CD14-positive monocyte (primary cell): Measurements from ENCODE around the gene ENO2. TPM values are rescaled to one million over a fixed set of nuclear protein-coding genes. Genes with fewer than 3 reads are reported as not detected.

Experiments used
- DNase-seq, 3 donors: peaks; one replicate each; pipeline ENCODE4 v3.0.0-alpha.2; 2011 to 2022
- H2AFZ ChIP-seq: 2 replicates; pipeline ENCODE4 v1.6.0; 2012; ENCODE audit warnings: mild to moderate bottlenecking, low read depth, low read length, inconsistent platforms; ENCODE audit not compliant: insufficient read depth, poor library complexity, severe bottlenecking
- H3K27ac ChIP-seq, 2 donors: 1 replicate in 1 of 2; 2 replicates in 1 of 2; pipeline ENCODE4 v1.5.1; 2012 to 2013; ENCODE audit warnings: low read length in 2 of 2, control low read depth in 1 of 2, inconsistent platforms in 1 of 2, low read depth in 1 of 2, mild to moderate bottlenecking in 1 of 2
- H3K27me3 ChIP-seq, 2 donors: one replicate each; pipeline versions ENCODE4 v1.6.0 to v1.6.1; 2011 to 2013; ENCODE audit warnings: low read length in 2 of 2; ENCODE audit not compliant: control insufficient read depth in 2 of 2, insufficient read depth in 2 of 2
- H3K36me3 ChIP-seq, 2 donors: replicated peaks in 1 of 2; 1 replicate in 1 of 2; 2 replicates in 1 of 2; pipeline versions ENCODE4 v1.5.1 to v1.6.1; 2012 to 2013; ENCODE audit warnings: low read length in 2 of 2, control low read depth in 1 of 2, inconsistent platforms in 1 of 2, mild to moderate bottlenecking in 1 of 2; ENCODE audit not compliant: insufficient read depth in 2 of 2, control insufficient read depth in 1 of 2
- H3K4me1 ChIP-seq, 2 donors: 1 replicate in 1 of 2; 2 replicates in 1 of 2; pipeline versions ENCODE4 v1.5.1 to v1.6.1; 2012 to 2013; ENCODE audit warnings: low read length in 2 of 2, control low read depth in 1 of 2, inconsistent platforms in 1 of 2, mild to moderate bottlenecking in 1 of 2, moderate library complexity in 1 of 2; ENCODE audit not compliant: insufficient read depth in 2 of 2, control insufficient read depth in 1 of 2
- H3K4me2 ChIP-seq: replicated peaks from 2 replicates; pipeline ENCODE3; 2012; ENCODE audit warnings: low read length, moderate library complexity, mild to moderate bottlenecking; ENCODE audit not compliant: poor library complexity, severe bottlenecking; ENCODE audit errors: extremely low read depth
- H3K4me3 ChIP-seq, 3 experiments: fragments of 200-600 bp in 1 of 3; sonication (generic) in 1 of 3; replicated peaks in 1 of 3; 1 replicate in 2 of 3; 2 replicates in 1 of 3; pipeline ENCODE4 v1.5.1; 2011 to 2013; ENCODE audit warnings: low read length in 3 of 3, mild to moderate bottlenecking in 3 of 3, control low read depth in 2 of 3, low read depth in 2 of 3, inconsistent platforms in 1 of 3, moderate library complexity in 1 of 3
- H3K79me2 ChIP-seq: 2 replicates; pipeline ENCODE4 v1.6.0; 2012; ENCODE audit warnings: mild to moderate bottlenecking, control low read depth, inconsistent platforms, low read length, moderate library complexity; ENCODE audit not compliant: insufficient read depth
- H3K9ac ChIP-seq: 2 replicates; pipeline ENCODE4 v1.6.0; 2017; ENCODE audit warnings: low read length, mild to moderate bottlenecking; ENCODE audit not compliant: insufficient read depth, poor library complexity, severe bottlenecking
- H3K9me3 ChIP-seq, 2 donors: replicated peaks in 1 of 2; 1 replicate in 1 of 2; 2 replicates in 1 of 2; pipeline versions ENCODE4 v1.5.1 to v1.6.1; 2012 to 2013; ENCODE audit warnings: low read length in 2 of 2, control low read depth in 1 of 2; ENCODE audit not compliant: control insufficient read depth in 1 of 2, insufficient read depth in 1 of 2
- H4K20me1 ChIP-seq: 2 replicates; pipeline ENCODE4 v1.6.0; 2012; ENCODE audit warnings: mild to moderate bottlenecking, low read length, control low read depth, moderate library complexity; ENCODE audit not compliant: insufficient read depth
- H3K27ac Mint-ChIP-seq, 7 donors: one replicate each; pipeline ENCODE4 v1.8.0; 2020; ENCODE audit warnings: mild to moderate bottlenecking in 7 of 7, mixed read lengths in 7 of 7, moderate library complexity in 6 of 7, inconsistent platforms in 2 of 7
- H3K27me3 Mint-ChIP-seq, 3 donors: one replicate each; pipeline ENCODE4 v1.8.0; 2021 to 2022; ENCODE audit warnings: low read depth in 3 of 3, mild to moderate bottlenecking in 3 of 3, mixed read lengths in 3 of 3, moderate library complexity in 3 of 3, inconsistent platforms in 1 of 3
- H3K36me3 Mint-ChIP-seq, 2 donors: one replicate each; pipeline ENCODE4 v1.8.0; 2020; ENCODE audit warnings: mixed read lengths in 2 of 2, inconsistent platforms in 1 of 2, mild to moderate bottlenecking in 1 of 2
- H3K4me1 Mint-ChIP-seq: one replicate; pipeline ENCODE4 v1.8.0; 2020; ENCODE audit warnings: mild to moderate bottlenecking, mixed read lengths
- H3K4me3 Mint-ChIP-seq, 2 donors: one replicate each; pipeline ENCODE4 v1.8.0; 2020; ENCODE audit warnings: mild to moderate bottlenecking in 2 of 2, mixed read lengths in 2 of 2, moderate library complexity in 1 of 2
- H3K9me3 Mint-ChIP-seq, 7 donors: one replicate each; pipeline ENCODE4 v1.8.0; 2020 to 2022; ENCODE audit warnings: mixed read lengths in 7 of 7, mild to moderate bottlenecking in 6 of 7, moderate library complexity in 6 of 7, inconsistent platforms in 2 of 7
- CTCF ChIP-seq: fragments of 200-600 bp; IDR thresholded peaks from one replicate; pipeline ENCODE4 v1.8.0; 2022; ENCODE audit warnings: antibody characterized with exemption, mild to moderate bottlenecking
- WGBS: methylation state at CpG from one replicate; pipeline ENCODE4 v1.1.5; 2013; ENCODE audit warnings: missing lambda C conversion rate; ENCODE audit not compliant: insufficient coverage; 5-methylcytosine and 5-hydroxymethylcytosine counted together
- intact Hi-C, 2 donors: fragments of 100-400 bp; cut with micrococcal nuclease; formaldehyde crosslinking; loops; one replicate each; pipeline versions ENCODE4 v1.15.0 to v1.15.1; 2023
- polyA plus RNA-seq, 3 donors: library from polyadenylated mRNA; depleted of rRNA in 1 of 3; unstranded in 2 of 3; stranded (reverse) in 1 of 3; fragments of 300-500 nt in 2 of 3; fragments of >200 nt in 1 of 3; fragmentation: Illumina TruSeq in 2 of 3; gene quantifications; 1 replicate in 2 of 3; 2 replicates in 1 of 3; pipeline ENCODE4 v1.2.3, GENCODE V29; 2012 to 2021
- small RNA-seq: library from RNA; depleted of rRNA; stranded (forward); fragments of <200 nt; gene quantifications from one replicate; pipeline ENCODE3, GENCODE V24; 2012; ENCODE audit warnings: low read depth; ENCODE audit not compliant: insufficient read length

The ENO2 gene
- polyA plus RNA-seq, 3 donors, result 0.09 to 0.43 (median 0.19) TPM

- H4K20me1 ChIP-seq, result peaks cover 4% of the 10 kb centered on the region
- Mint-ChIP-seq H3K4me1 (peaks cover 32% of the 10 kb centered on the region), H3K27ac (peak overlapping the region; percentile 93 to 99 (median 97)), H3K27me3 (peaks cover 0 to 3% (median 0%) of the 10 kb centered on the region in 3 donors), H3K36me3 (peaks cover 49 to 59% of the 10 kb centered on the region in 2 donors), H3K4me3 (peak overlapping the region; percentile 100), H3K9me3 (no peaks in the 10 kb centered on the region)
- peak overlapping the region; percentile 94 for H3K4me2 ChIP-seq
- H3K36me3 ChIP-seq, result peaks cover 50 to 55% of the 10 kb centered on the region in 2 donors
- peaks cover 21 to 31% of the 10 kb centered on the region in 2 donors for H3K4me1 ChIP-seq
- no peaks in the 10 kb centered on the region for H3K27me3 ChIP-seq
- no peaks in the 10 kb centered on the region for H3K9me3 ChIP-seq
- DNase-seq, result no peak
- H2AFZ ChIP-seq, result peak overlapping the region; percentile 97
- H3K9ac ChIP-seq, result peak overlapping the region; percentile 87
- H3K27ac ChIP-seq, result peak overlapping the region; percentile 75 to 91
- intact Hi-C loops, result loop anchor here (1.0 to 5.0 kb wide), 5 partner anchors 31 to 307 kb away; partner anchors contain the start of genes LPCAT3 (in 2 of the 2) and ING4 (in 1 of the 2)
- H3K79me2 ChIP-seq, result peaks cover 52% of the 10 kb centered on the region
- peak overlapping the region; percentile 72 to 100 (median 99) for H3K4me3 ChIP-seq
- no peak for TF ChIP-seq CTCF
- under 1% methylated on average over 31 of the region's 31 CpGs for WGBS
Observed at GRCh38 chr12:6970096-6970527, 55.7 kb downstream of the ENO2 start.

Small RNAs within 50 kb of the gene (small RNA-seq; reads per million reads assigned to genes)
- gene MIR141 (3.3 reads per million, percentile 29 among the genes with 10 or more reads in this experiment), gene MIR200C (40.4 reads per million, percentile 92 among the genes with 10 or more reads in this experiment), gene RNU7-1 (not detected), gene SCARNA12 (9.9 reads per million, percentile 74 among the genes with 10 or more reads in this experiment)

Other genes starting within 250 kb of the ENO2 start
- 10 to 100 TPM in 2 of 3 donors, 1 to 10 TPM in 1; 9.6 to 87.0 (median 10.9) TPM for gene ZNF384, start 225.2 kb upstream of the ENO2 start, polyA plus RNA-seq
- not detected for gene PIANP, start 213.8 kb upstream of the ENO2 start, polyA plus RNA-seq
- 10 to 100 TPM; 70.1 to 77.1 (median 72.3) TPM for gene COPS7A, start 190.5 kb upstream of the ENO2 start, polyA plus RNA-seq
- 100 to 1,000 TPM; 113 to 211 (median 140) TPM for gene MLF2, start 161.4 kb upstream of the ENO2 start, polyA plus RNA-seq
- 1 to 10 TPM; 2.4 to 9.7 (median 2.6) TPM for gene PTMS, start 148.2 kb upstream of the ENO2 start, polyA plus RNA-seq
- gene LAG3, start 142.1 kb upstream of the ENO2 start, polyA plus RNA-seq, result under 1 TPM in 1 of 3 donors, not detected in 2; 0.04 TPM
- gene CD4, start 125.1 kb upstream of the ENO2 start, polyA plus RNA-seq, result 100 to 1,000 TPM; 261 to 371 (median 269) TPM
- 10 to 100 TPM; 15.1 to 81.7 (median 16.0) TPM for gene GPR162, start 92.8 kb upstream of the ENO2 start, polyA plus RNA-seq
- gene P3H3, start 86.2 kb upstream of the ENO2 start, polyA plus RNA-seq, result under 1 TPM in 1 of 3 donors, not detected in 2; 0.56 TPM
- gene GNB3, start 73.7 kb upstream of the ENO2 start, polyA plus RNA-seq, result under 1 TPM in 1 of 3 donors, not detected in 2; 0.31 TPM
- under 1 TPM; 0.57 to 0.61 (median 0.59) TPM for gene CDCA3, start 63.3 kb upstream of the ENO2 start, polyA plus RNA-seq
- 10 to 100 TPM; 28.0 to 32.4 (median 29.9) TPM for gene USP5, start 62.4 kb upstream of the ENO2 start, polyA plus RNA-seq
- gene TPI1, start 47.0 kb upstream of the ENO2 start, polyA plus RNA-seq, result 100 to 1,000 TPM; 446 to 839 (median 764) TPM
- gene SPSB2, start 41.3 kb upstream of the ENO2 start, polyA plus RNA-seq, result 1 to 10 TPM; 4.7 to 6.9 (median 6.6) TPM
- 1 to 10 TPM; 4.9 to 6.8 (median 5.1) TPM for gene LRRC23, start 9.8 kb upstream of the ENO2 start, polyA plus RNA-seq
- 10 to 100 TPM in 1 of 3 donors, under 1 TPM in 1, not detected in 1; 0.40 to 10.6 TPM for gene ATN1, start 13.4 kb downstream of the ENO2 start, polyA plus RNA-seq
- gene RNU7-1, start 29.2 kb downstream of the ENO2 start, polyA plus RNA-seq, result not detected
- gene C12orf57, start 29.4 kb downstream of the ENO2 start, polyA plus RNA-seq, result 10 to 100 TPM; 19.1 to 59.2 (median 24.2) TPM
- gene PTPN6, start 36.8 kb downstream of the ENO2 start, polyA plus RNA-seq, result 100 to 1,000 TPM; 449 to 764 (median 562) TPM
- gene PHB2, start 56.1 kb downstream of the ENO2 start, polyA plus RNA-seq, result 100 to 1,000 TPM in 1 of 3 donors, 10 to 100 TPM in 2; 90.6 to 158 (median 91.9) TPM
- 10 to 100 TPM in 2 of 3 donors, 1 to 10 TPM in 1; 9.8 to 35.3 (median 33.1) TPM for gene EMG1, start 56.3 kb downstream of the ENO2 start, polyA plus RNA-seq
- 10 to 100 TPM; 50.9 to 62.7 (median 54.1) TPM for gene LPCAT3, start 103.9 kb downstream of the ENO2 start, polyA plus RNA-seq
- gene C1S, start 146.1 kb downstream of the ENO2 start, polyA plus RNA-seq, result under 1 TPM in 1 of 3 donors, not detected in 2; 1.00 TPM
- under 1 TPM in 2 of 3 donors, not detected in 1; 0.14 to 0.88 TPM for gene C1R, start 177.9 kb downstream of the ENO2 start, polyA plus RNA-seq
- gene C1RL, start 194.6 kb downstream of the ENO2 start, polyA plus RNA-seq, result 10 to 100 TPM in 1 of 3 donors, 1 to 10 TPM in 2; 4.8 to 27.9 (median 5.6) TPM
- not detected for gene RBP5, start 214.3 kb downstream of the ENO2 start, polyA plus RNA-seq
- gene CLSTN3, start 215.8 kb downstream of the ENO2 start, polyA plus RNA-seq, result 10 to 100 TPM in 1 of 3 donors, not detected in 2; 13.7 TPM